PC-3 (cell line): ENCODE data around the gene CFAP221. TPM values are rescaled to one million over a fixed set of nuclear protein-coding genes. Genes with fewer than 3 reads are reported as not detected.

Experiments
- ATAC-seq: fragments of 200-7000 bp; cut with Tn5 transposase; 2 replicates; pipeline ENCODE4 v1.9.1; 2020; ENCODE audit warnings: mild to moderate bottlenecking, moderate library complexity
- BruUV-seq: library from RNA; stranded (reverse); fragments of 400-500 nt; replicated peaks from 2 replicates; lab custom pipeline; 2021; lab: Mats Ljungman, UMichigan
- CTCF ChIA-PET: fragments of 300-600 bp; sonication (Branson Sonifier 250); formaldehyde crosslinking; loops from one replicate; lab custom pipeline; 2022; ENCODE audit warnings: antibody characterized with exemption; lab: Charles Lee
- POLR2A ChIA-PET: fragments of 300-600 bp; sonication (Branson Sonifier 250); formaldehyde crosslinking; loops from one replicate; lab custom pipeline; 2022; ENCODE audit warnings: antibody characterized with exemption; ENCODE audit not compliant: unreplicated experiment; lab: Charles Lee
- DNase-seq: peaks from one replicate; pipeline ENCODE4 v3.0.0-alpha.2; 2015
- H2AFZ ChIP-seq: fragments of 300-600 bp; sonication (generic); 2 replicates; pipeline ENCODE4 v1.6.0; 2016; ENCODE audit warnings: antibody characterized with exemption, low read length
- H3F3A ChIP-seq: fragments of 300-600 bp; sonication (generic); one replicate; pipeline ENCODE4 v1.6.0; 2017; ENCODE audit warnings: antibody characterized with exemption, low read length, control low read depth, mild to moderate bottlenecking; ENCODE audit not compliant: unreplicated experiment
- H3K27ac ChIP-seq: fragments of 300-600 bp; sonication (generic); 2 replicates; pipeline ENCODE4 v1.5.1; 2016; ENCODE audit warnings: mild to moderate bottlenecking, low read length
- H3K27me3 ChIP-seq: fragments of 300-600 bp; sonication (generic); 2 replicates; pipeline ENCODE4 v1.6.1; 2016; ENCODE audit warnings: low read length, mixed read lengths
- H3K36me3 ChIP-seq: fragments of 300-600 bp; sonication (generic); 2 replicates; pipeline ENCODE4 v1.6.1; 2016; ENCODE audit warnings: low read depth, mixed run types, low read length, mixed read lengths
- H3K4me1 ChIP-seq: fragments of 300-600 bp; sonication (generic); 2 replicates; pipeline ENCODE4 v1.5.1; 2016; ENCODE audit warnings: low read length; ENCODE audit not compliant: insufficient read depth
- H3K4me2 ChIP-seq: fragments of 300-600 bp; sonication (generic); 2 replicates; pipeline ENCODE4 v1.6.0; 2016; ENCODE audit warnings: low read length
- H3K4me3 ChIP-seq: fragments of 300-600 bp; sonication (generic); 2 replicates; pipeline ENCODE4 v1.5.1; 2016; ENCODE audit warnings: mild to moderate bottlenecking, low read length, mixed read lengths
- H3K79me2 ChIP-seq: fragments of 300-600 bp; sonication (generic); 2 replicates; pipeline ENCODE4 v1.6.1; 2017; ENCODE audit warnings: low read length, mixed read lengths
- H3K9ac ChIP-seq: fragments of 300-600 bp; sonication (generic); 2 replicates; pipeline ENCODE4 v1.6.0; 2016; ENCODE audit warnings: mild to moderate bottlenecking, low read length
- H3K9me2 ChIP-seq: fragments of 300-600 bp; sonication (generic); replicated peaks from 2 replicates; pipeline ENCODE4 v1.6.1; 2016; ENCODE audit warnings: mixed run types, low read length, mixed read lengths
- H3K9me3 ChIP-seq: fragments of 300-600 bp; sonication (generic); 2 replicates; pipeline ENCODE4 v1.6.1; 2016; ENCODE audit warnings: low read length, mixed read lengths
- H4K20me1 ChIP-seq: fragments of 300-600 bp; sonication (generic); 2 replicates; pipeline ENCODE4 v1.6.1; 2016; ENCODE audit warnings: low read length, mixed read lengths
- CTCF ChIP-seq: fragments of 300-600 bp; sonication (generic); conservative IDR thresholded peaks from 2 replicates; pipeline ENCODE4 v1.5.1; 2017; ENCODE audit warnings: antibody characterized with exemption, low read depth, mild to moderate bottlenecking, low read length
- EZH2 ChIP-seq: fragments of 300-600 bp; sonication (generic); IDR thresholded peaks from one replicate; pipeline ENCODE4 v1.6.1; 2017; ENCODE audit warnings: antibody characterized with exemption, mild to moderate bottlenecking, low read length; ENCODE audit not compliant: unreplicated experiment
- EZH2phosphoT487 ChIP-seq: fragments of 300-600 bp; sonication (generic); IDR thresholded peaks from 2 replicates; pipeline ENCODE4 v1.6.1; 2018; ENCODE audit warnings: mild to moderate bottlenecking, antibody characterized with exemption, low read length, borderline replicate concordance
- intact Hi-C: fragments of 100-400 bp; cut with micrococcal nuclease; formaldehyde crosslinking; loops from 2 replicates; pipeline ENCODE4 v1.9.0; 2023
- total RNA-seq: library from RNA; depleted of rRNA; stranded (reverse); fragments of >200 nt; gene quantifications from 2 replicates; pipeline ENCODE4 v1.2.3, GENCODE V29; 2014

Gene CFAP221
- total RNA-seq, 1 experiment from 2014 or later = not detected

- Histone ChIP-seq H4K20me1 (no peaks in the 10 kb centered on the region), H3K9me3 (no peaks in the 10 kb centered on the region), H3K9me2 (no peaks in the 10 kb centered on the region), H3K27me3 (no peaks in the 10 kb centered on the region), H3K27ac (no peak overlapping the region), H3K9ac (no peak overlapping the region), H3F3A (no peaks in the 10 kb centered on the region), H3K4me2 (no peak overlapping the region), H3K4me1 (no peaks in the 10 kb centered on the region), H3K4me3 (no peak overlapping the region), H3K36me3 (no peaks in the 10 kb centered on the region), H2AFZ (no peak overlapping the region), H3K79me2 (no peaks in the 10 kb centered on the region)
- intact Hi-C loops = no loop called here
- TF ChIP-seq CTCF (no peak), EZH2phosphoT487 (no peak), EZH2 (no peak)
- ATAC-seq = no peak
- CTCF ChIA-PET = no interaction called here
- POLR2A ChIA-PET = no interaction called here
- BruUV-seq = no TSS peak
- no peak for DNase-seq
Measured at GRCh38 chr2:119694845-119695521, 150.7 kb downstream of the CFAP221 start.

DNA sequence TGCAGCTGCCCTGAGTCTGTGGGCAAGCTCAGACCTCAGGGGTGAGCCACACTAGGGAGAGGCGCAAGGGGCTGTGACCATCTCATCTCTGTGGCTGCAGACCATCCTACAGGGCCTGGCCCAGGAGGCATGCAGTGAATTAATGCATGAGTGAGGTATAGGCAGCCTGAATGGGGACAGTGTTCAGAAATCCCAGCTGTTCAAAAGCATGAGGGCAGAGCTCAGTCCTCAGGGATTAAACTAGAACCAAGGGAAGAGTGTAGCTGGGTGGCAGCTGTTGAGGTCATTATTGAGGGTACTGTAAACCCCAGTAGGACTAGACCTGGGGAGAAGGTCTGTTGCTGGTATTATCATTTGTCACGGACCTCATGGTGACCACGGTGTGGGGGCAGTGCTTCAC lies 151.8 kb downstream of the CFAP221 start:
- no peak for TF ChIP-seq EZH2phosphoT487
- no peak for TF ChIP-seq EZH2
- TF ChIP-seq CTCF = no peak
- Histone ChIP-seq H3K9me3 (no peaks in the 10 kb centered on the region), H3K9me2 (no peaks in the 10 kb centered on the region), H4K20me1 (no peaks in the 10 kb centered on the region), H3K9ac (no peak overlapping the region), H3K4me1 (no peaks in the 10 kb centered on the region), H3K79me2 (no peaks in the 10 kb centered on the region), H3K27me3 (no peaks in the 10 kb centered on the region), H3F3A (no peaks in the 10 kb centered on the region), H3K27ac (no peak overlapping the region), H2AFZ (no peak overlapping the region), H3K4me2 (no peak overlapping the region), H3K36me3 (no peaks in the 10 kb centered on the region), H3K4me3 (no peak overlapping the region)
- intact Hi-C loops = no loop called here
- DNase-seq (no peak), ATAC-seq (no peak)
- ChIA-PET POLR2A (no interaction called here), CTCF (no interaction called here)
- BruUV-seq = no TSS peak

DNA sequence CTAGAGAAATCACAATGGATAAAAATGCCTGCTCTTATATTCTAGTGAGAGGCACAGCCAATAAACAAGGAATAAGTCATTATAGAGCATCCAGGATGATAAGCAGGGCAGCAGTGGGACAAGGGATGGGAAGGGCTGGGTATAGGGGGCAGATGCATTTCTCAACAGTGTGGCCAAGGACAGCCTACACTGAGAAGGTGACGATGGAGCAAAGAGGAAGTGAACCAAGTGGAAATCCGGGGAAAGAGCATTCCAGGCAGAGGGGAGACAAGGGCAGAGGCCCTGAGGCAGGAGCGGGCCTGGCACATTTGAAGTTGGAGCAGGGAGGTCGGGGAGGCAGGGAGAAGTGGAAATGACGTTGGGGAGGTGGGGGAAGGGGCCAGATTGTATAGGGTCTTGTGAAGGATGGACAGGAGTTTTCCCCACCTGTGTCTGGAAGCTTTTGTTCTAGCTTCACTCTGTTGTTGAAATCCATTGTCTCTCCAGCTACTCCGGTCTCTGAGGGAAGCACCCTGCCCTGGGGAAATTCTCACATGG lies 152.3 kb downstream of the CFAP221 start:
- Histone ChIP-seq H3K4me1 (no peaks in the 10 kb centered on the region), H2AFZ (no peak overlapping the region), H3K27me3 (no peaks in the 10 kb centered on the region), H3F3A (no peaks in the 10 kb centered on the region), H3K27ac (no peak overlapping the region), H3K79me2 (no peaks in the 10 kb centered on the region), H3K9ac (no peak overlapping the region), H4K20me1 (no peaks in the 10 kb centered on the region), H3K9me3 (no peaks in the 10 kb centered on the region), H3K36me3 (no peaks in the 10 kb centered on the region), H3K4me3 (no peak overlapping the region), H3K4me2 (no peak overlapping the region), H3K9me2 (no peaks in the 10 kb centered on the region)
- POLR2A ChIA-PET = no interaction called here
- BruUV-seq = no TSS peak
- TF ChIP-seq CTCF (no peak), EZH2 (no peak), EZH2phosphoT487 (no peak)
- ATAC-seq (no peak), DNase-seq (no peak)
- intact Hi-C loops = no loop called here
- CTCF ChIA-PET = no interaction called here
